CD14-positive monocyte (primary cell): ENCODE results near the gene OR10H5. TPM values are rescaled to one million over a fixed set of nuclear protein-coding genes. Genes with fewer than 3 reads are reported as not detected.

Experiments used
- DNase-seq, 3 donors: peaks; one replicate each; pipeline ENCODE4 v3.0.0-alpha.2; 2011 to 2022
- H2AFZ ChIP-seq: 2 replicates; pipeline ENCODE4 v1.6.0; 2012; ENCODE audit warnings: mild to moderate bottlenecking, low read depth, low read length, inconsistent platforms; ENCODE audit not compliant: insufficient read depth, poor library complexity, severe bottlenecking
- H3K27ac ChIP-seq, 2 donors: 1 replicate in 1 of 2; 2 replicates in 1 of 2; pipeline ENCODE4 v1.5.1; 2012 to 2013; ENCODE audit warnings: low read length in 2 of 2, control low read depth in 1 of 2, inconsistent platforms in 1 of 2, low read depth in 1 of 2, mild to moderate bottlenecking in 1 of 2
- H3K27me3 ChIP-seq, 2 donors: one replicate each; pipeline versions ENCODE4 v1.6.0 to v1.6.1; 2011 to 2013; ENCODE audit warnings: low read length in 2 of 2; ENCODE audit not compliant: control insufficient read depth in 2 of 2, insufficient read depth in 2 of 2
- H3K36me3 ChIP-seq, 2 donors: replicated peaks in 1 of 2; 1 replicate in 1 of 2; 2 replicates in 1 of 2; pipeline versions ENCODE4 v1.5.1 to v1.6.1; 2012 to 2013; ENCODE audit warnings: low read length in 2 of 2, control low read depth in 1 of 2, inconsistent platforms in 1 of 2, mild to moderate bottlenecking in 1 of 2; ENCODE audit not compliant: insufficient read depth in 2 of 2, control insufficient read depth in 1 of 2
- H3K4me1 ChIP-seq, 2 donors: 1 replicate in 1 of 2; 2 replicates in 1 of 2; pipeline versions ENCODE4 v1.5.1 to v1.6.1; 2012 to 2013; ENCODE audit warnings: low read length in 2 of 2, control low read depth in 1 of 2, inconsistent platforms in 1 of 2, mild to moderate bottlenecking in 1 of 2, moderate library complexity in 1 of 2; ENCODE audit not compliant: insufficient read depth in 2 of 2, control insufficient read depth in 1 of 2
- H3K4me2 ChIP-seq: replicated peaks from 2 replicates; pipeline ENCODE3; 2012; ENCODE audit warnings: low read length, moderate library complexity, mild to moderate bottlenecking; ENCODE audit not compliant: poor library complexity, severe bottlenecking; ENCODE audit errors: extremely low read depth
- H3K4me3 ChIP-seq, 3 experiments: fragments of 200-600 bp in 1 of 3; sonication (generic) in 1 of 3; replicated peaks in 1 of 3; 1 replicate in 2 of 3; 2 replicates in 1 of 3; pipeline ENCODE4 v1.5.1; 2011 to 2013; ENCODE audit warnings: low read length in 3 of 3, mild to moderate bottlenecking in 3 of 3, control low read depth in 2 of 3, low read depth in 2 of 3, inconsistent platforms in 1 of 3, moderate library complexity in 1 of 3
- H3K79me2 ChIP-seq: 2 replicates; pipeline ENCODE4 v1.6.0; 2012; ENCODE audit warnings: mild to moderate bottlenecking, control low read depth, inconsistent platforms, low read length, moderate library complexity; ENCODE audit not compliant: insufficient read depth
- H3K9ac ChIP-seq: 2 replicates; pipeline ENCODE4 v1.6.0; 2017; ENCODE audit warnings: low read length, mild to moderate bottlenecking; ENCODE audit not compliant: insufficient read depth, poor library complexity, severe bottlenecking
- H3K9me3 ChIP-seq, 2 donors: replicated peaks in 1 of 2; 1 replicate in 1 of 2; 2 replicates in 1 of 2; pipeline versions ENCODE4 v1.5.1 to v1.6.1; 2012 to 2013; ENCODE audit warnings: low read length in 2 of 2, control low read depth in 1 of 2; ENCODE audit not compliant: control insufficient read depth in 1 of 2, insufficient read depth in 1 of 2
- H4K20me1 ChIP-seq: 2 replicates; pipeline ENCODE4 v1.6.0; 2012; ENCODE audit warnings: mild to moderate bottlenecking, low read length, control low read depth, moderate library complexity; ENCODE audit not compliant: insufficient read depth
- H3K27ac Mint-ChIP-seq, 7 donors: one replicate each; pipeline ENCODE4 v1.8.0; 2020; ENCODE audit warnings: mild to moderate bottlenecking in 7 of 7, mixed read lengths in 7 of 7, moderate library complexity in 6 of 7, inconsistent platforms in 2 of 7
- H3K27me3 Mint-ChIP-seq, 3 donors: one replicate each; pipeline ENCODE4 v1.8.0; 2021 to 2022; ENCODE audit warnings: low read depth in 3 of 3, mild to moderate bottlenecking in 3 of 3, mixed read lengths in 3 of 3, moderate library complexity in 3 of 3, inconsistent platforms in 1 of 3
- H3K36me3 Mint-ChIP-seq, 2 donors: one replicate each; pipeline ENCODE4 v1.8.0; 2020; ENCODE audit warnings: mixed read lengths in 2 of 2, inconsistent platforms in 1 of 2, mild to moderate bottlenecking in 1 of 2
- H3K4me1 Mint-ChIP-seq: one replicate; pipeline ENCODE4 v1.8.0; 2020; ENCODE audit warnings: mild to moderate bottlenecking, mixed read lengths
- H3K4me3 Mint-ChIP-seq, 2 donors: one replicate each; pipeline ENCODE4 v1.8.0; 2020; ENCODE audit warnings: mild to moderate bottlenecking in 2 of 2, mixed read lengths in 2 of 2, moderate library complexity in 1 of 2
- H3K9me3 Mint-ChIP-seq, 7 donors: one replicate each; pipeline ENCODE4 v1.8.0; 2020 to 2022; ENCODE audit warnings: mixed read lengths in 7 of 7, mild to moderate bottlenecking in 6 of 7, moderate library complexity in 6 of 7, inconsistent platforms in 2 of 7
- CTCF ChIP-seq: fragments of 200-600 bp; IDR thresholded peaks from one replicate; pipeline ENCODE4 v1.8.0; 2022; ENCODE audit warnings: antibody characterized with exemption, mild to moderate bottlenecking
- WGBS: methylation state at CpG from one replicate; pipeline ENCODE4 v1.1.5; 2013; ENCODE audit warnings: missing lambda C conversion rate; ENCODE audit not compliant: insufficient coverage; 5-methylcytosine and 5-hydroxymethylcytosine counted together
- intact Hi-C, 2 donors: fragments of 100-400 bp; cut with micrococcal nuclease; formaldehyde crosslinking; loops; one replicate each; pipeline versions ENCODE4 v1.15.0 to v1.15.1; 2023
- polyA plus RNA-seq, 3 donors: library from polyadenylated mRNA; depleted of rRNA in 1 of 3; unstranded in 2 of 3; stranded (reverse) in 1 of 3; fragments of 300-500 nt in 2 of 3; fragments of >200 nt in 1 of 3; fragmentation: Illumina TruSeq in 2 of 3; gene quantifications; 1 replicate in 2 of 3; 2 replicates in 1 of 3; pipeline ENCODE4 v1.2.3, GENCODE V29; 2012 to 2021

OR10H5 gene
- polyA plus RNA-seq, 3 donors: not detected

GRCh38 chr19:15776991-15777970 lies 10.2 kb upstream of the OR10H5 start:
- H3K27ac ChIP-seq: no peak overlapping the region
- no peaks in the 10 kb centered on the region for H3K27me3 ChIP-seq
- TF ChIP-seq CTCF: no peak
- no peaks in the 10 kb centered on the region for H3K4me1 Mint-ChIP-seq
- no peaks in the 10 kb centered on the region for H3K9me3 ChIP-seq
- no peak for DNase-seq
- no peak overlapping the region for H3K9ac ChIP-seq
- no peak overlapping the region for H3K4me2 ChIP-seq
- H2AFZ ChIP-seq: no peak overlapping the region
- no peaks in the 10 kb centered on the region for H3K36me3 ChIP-seq
- H3K27me3 Mint-ChIP-seq: peaks cover 4 to 9% (median 7%) of the 10 kb centered on the region in 3 donors
- H4K20me1 ChIP-seq: no peaks in the 10 kb centered on the region
- WGBS: 63% methylated on average over 7 of the region's 9 CpGs
- H3K4me1 ChIP-seq: no peaks in the 10 kb centered on the region
- no peak overlapping the region for H3K4me3 ChIP-seq
- H3K4me3 Mint-ChIP-seq: no peak overlapping the region
- H3K36me3 Mint-ChIP-seq: no peaks in the 10 kb centered on the region
- no peaks in the 10 kb centered on the region for H3K79me2 ChIP-seq
- no peak overlapping the region for H3K27ac Mint-ChIP-seq
- intact Hi-C loops: loop anchor here in 1 of 2 donors (2.0 kb wide), 1 partner anchor 102 kb away; no protein-coding TSS in a partner anchor
- peaks cover 0 to 2% (median 0%) of the 10 kb centered on the region in 7 donors for H3K9me3 Mint-ChIP-seq

DNA sequence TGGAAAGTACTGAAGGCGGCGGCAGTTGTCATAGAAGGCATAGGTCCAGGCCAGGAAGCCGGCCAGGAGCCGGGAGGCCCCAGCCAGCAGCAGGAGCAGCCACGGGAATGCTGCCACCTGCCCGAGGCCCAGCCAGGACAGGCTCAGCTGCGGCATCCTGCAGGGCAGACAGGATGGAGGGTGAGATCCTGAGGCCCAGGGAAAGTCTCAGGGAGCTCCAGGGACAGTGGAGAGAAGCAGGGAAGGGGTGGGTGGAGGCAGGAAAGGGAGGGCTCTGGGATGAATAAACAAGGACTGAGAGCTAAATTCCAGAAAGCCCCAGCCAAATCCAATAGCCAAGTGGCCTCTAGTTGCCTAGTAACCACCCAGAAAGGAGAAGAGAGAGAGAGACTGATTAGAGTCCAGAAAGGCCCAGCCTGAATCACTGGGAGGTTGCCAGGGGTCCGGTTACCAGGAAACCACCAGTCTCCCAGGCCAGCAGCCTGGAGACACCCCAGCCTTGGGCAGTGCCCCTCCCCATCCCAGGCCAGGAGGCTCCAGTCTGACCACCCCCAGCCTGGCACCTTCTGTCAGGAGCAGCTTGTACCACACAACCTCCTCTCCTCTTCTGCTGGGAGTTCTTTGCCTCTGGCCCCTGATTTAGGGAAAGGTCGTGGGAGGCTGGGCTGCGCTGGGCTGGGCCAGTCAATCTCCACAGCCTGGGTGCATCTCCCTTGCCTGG lies 7.5 kb upstream of the OR10H5 start:
- H3K4me1 Mint-ChIP-seq: peaks cover 8% of the 10 kb centered on the region
- peaks cover 7 to 14% (median 10%) of the 10 kb centered on the region in 3 donors for H3K27me3 Mint-ChIP-seq
- no peak for TF ChIP-seq CTCF
- Histone ChIP-seq H3K4me2 (no peak overlapping the region), H3K9me3 (no peaks in the 10 kb centered on the region), H3K79me2 (no peaks in the 10 kb centered on the region), H4K20me1 (no peaks in the 10 kb centered on the region), H3K4me1 (no peaks in the 10 kb centered on the region), H3K27me3 (no peaks in the 10 kb centered on the region), H2AFZ (no peak overlapping the region), H3K27ac (no peak overlapping the region), H3K36me3 (no peaks in the 10 kb centered on the region), H3K4me3 (no peak overlapping the region), H3K9ac (no peak overlapping the region)
- H3K9me3 Mint-ChIP-seq: peaks cover 0 to 2% (median under 1%) of the 10 kb centered on the region in 7 donors
- H3K27ac Mint-ChIP-seq: no peak overlapping the region
- no peak for DNase-seq
- WGBS: 46% methylated on average over 7 of the region's 10 CpGs
- intact Hi-C loops: no loop called here
- no peak overlapping the region for H3K4me3 Mint-ChIP-seq
- H3K36me3 Mint-ChIP-seq: no peaks in the 10 kb centered on the region
